HG03469 (cell line): ENCODE measurements around the gene ZP1.
"Not testable (repeated sequence)": the region's sequence is repeated elsewhere in the genome, so short reads cannot be mapped to it uniquely, and the experiment has no call there.

ENCODE experiments used
- ATAC-seq: cut with Tn5 transposase; IDR thresholded peaks from one replicate; pipeline ENCODE4 v1.9.1; 2021; ENCODE audit warnings: mild to moderate bottlenecking, moderate library complexity, moderate number of reproducible peaks; ENCODE audit not compliant: unreplicated experiment

ZP1 gene, protein sequence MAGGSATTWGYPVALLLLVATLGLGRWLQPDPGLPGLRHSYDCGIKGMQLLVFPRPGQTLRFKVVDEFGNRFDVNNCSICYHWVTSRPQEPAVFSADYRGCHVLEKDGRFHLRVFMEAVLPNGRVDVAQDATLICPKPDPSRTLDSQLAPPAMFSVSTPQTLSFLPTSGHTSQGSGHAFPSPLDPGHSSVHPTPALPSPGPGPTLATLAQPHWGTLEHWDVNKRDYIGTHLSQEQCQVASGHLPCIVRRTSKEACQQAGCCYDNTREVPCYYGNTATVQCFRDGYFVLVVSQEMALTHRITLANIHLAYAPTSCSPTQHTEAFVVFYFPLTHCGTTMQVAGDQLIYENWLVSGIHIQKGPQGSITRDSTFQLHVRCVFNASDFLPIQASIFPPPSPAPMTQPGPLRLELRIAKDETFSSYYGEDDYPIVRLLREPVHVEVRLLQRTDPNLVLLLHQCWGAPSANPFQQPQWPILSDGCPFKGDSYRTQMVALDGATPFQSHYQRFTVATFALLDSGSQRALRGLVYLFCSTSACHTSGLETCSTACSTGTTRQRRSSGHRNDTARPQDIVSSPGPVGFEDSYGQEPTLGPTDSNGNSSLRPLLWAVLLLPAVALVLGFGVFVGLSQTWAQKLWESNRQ

DNA sequence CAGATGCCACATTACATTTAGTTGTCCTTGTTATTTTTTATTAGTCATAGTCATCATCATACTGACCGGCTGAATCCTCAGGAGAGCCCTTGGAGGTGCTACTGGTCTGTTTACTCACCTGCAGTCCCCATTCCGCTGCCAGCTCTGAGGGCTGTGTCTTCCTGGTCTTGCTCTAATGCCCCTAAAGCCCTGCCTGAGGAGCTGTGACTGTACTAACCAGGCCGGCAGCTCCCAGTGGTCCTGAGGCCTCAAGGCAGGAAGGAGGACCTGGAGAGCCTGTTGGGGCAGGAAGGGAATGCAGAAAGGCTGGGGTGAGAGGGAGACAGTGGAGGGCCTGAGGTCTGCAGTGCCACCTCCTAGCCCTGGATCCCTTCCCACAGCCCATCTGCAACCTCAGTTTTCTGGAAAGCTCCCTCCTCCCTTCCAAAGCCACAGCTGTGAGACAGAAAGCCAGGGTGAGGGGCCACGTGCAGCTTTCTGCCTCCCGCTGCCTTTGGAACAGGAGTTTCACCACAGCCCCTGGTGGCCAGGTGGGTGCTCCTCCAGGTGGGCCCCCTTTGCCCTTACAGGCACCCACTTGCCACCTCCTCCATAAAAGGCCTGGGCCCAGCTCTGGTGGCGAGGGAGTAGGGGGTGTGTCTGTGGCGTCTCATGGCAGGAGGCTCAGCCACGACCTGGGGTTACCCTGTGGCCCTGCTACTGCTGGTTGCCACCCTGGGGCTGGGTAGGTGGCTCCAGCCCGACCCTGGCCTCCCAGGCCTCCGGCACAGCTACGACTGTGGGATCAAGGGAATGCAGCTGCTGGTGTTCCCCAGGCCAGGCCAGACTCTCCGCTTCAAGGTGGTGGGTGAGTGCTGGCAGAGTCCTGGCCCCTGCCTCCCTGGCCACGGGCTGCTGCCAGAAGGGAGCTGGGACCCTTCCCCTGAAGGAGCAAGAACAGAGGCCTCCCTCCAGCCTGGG is at the start of gene ZP1:
TSS of gene ZP1 (plus strand) at position 632 of the 960 bp plus-strand sequence. CDS start at position 652, 20 bp downstream.
- ATAC-seq, result no peak

DNA sequence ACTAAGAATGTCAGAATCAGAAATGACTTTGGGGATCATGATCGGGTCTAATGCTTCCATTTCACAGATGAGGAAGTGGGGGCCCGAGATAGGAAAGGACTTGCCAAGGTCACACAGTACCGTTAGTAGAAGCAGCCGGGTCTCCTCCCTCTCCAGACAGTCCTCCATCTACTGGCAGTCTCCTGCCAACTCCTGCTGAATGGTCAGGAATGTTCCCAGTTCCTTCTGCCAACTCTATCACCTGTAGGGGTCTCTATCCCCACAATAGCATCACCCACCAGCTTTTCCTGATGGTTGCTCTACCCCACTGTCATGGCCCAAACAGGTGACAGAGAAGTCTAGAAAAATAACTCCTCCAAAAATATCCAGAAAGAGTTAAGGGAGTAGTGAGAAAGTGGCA is 49.3 kb upstream of the ZP1 start:
- ATAC-seq, result no peak

DNA sequence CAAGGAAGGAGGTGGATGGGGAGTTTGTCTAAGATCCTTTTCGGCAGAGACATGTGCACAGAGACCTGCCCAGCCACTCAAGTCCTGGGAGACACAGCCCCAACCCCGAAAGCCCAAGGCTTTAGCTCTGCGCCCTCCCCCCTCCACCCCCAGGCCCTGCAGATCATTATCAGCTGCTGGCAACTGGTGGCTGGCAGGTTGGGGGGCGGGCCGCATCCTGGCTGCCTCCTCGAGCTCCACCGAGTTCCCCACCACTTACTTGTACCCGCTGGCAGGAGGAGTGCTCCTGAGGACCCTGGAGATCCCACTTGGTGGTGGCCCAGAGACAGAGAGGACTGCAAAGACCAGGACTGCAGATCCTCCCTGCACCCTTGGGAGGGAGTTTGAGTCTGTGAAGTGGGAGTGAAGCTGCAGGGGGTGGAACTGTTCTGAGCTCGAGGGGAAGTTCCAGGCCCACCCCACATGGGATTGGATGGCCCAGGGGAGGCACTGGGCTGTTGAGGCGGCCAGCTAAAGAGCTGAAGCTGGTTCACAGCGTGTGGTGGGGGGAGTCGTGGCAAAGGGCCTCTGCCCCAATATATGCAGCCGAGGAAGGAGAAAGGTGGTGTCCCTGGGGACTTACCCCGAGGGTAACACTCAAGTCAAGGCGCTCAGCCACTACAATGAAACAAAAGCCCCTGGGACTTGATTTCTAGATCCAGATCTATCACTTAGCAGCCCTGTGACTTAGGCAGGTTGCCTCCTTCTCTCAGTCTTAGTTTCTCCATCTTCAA is 45.3 kb upstream of the ZP1 start:
- ATAC-seq, result no peak

DNA sequence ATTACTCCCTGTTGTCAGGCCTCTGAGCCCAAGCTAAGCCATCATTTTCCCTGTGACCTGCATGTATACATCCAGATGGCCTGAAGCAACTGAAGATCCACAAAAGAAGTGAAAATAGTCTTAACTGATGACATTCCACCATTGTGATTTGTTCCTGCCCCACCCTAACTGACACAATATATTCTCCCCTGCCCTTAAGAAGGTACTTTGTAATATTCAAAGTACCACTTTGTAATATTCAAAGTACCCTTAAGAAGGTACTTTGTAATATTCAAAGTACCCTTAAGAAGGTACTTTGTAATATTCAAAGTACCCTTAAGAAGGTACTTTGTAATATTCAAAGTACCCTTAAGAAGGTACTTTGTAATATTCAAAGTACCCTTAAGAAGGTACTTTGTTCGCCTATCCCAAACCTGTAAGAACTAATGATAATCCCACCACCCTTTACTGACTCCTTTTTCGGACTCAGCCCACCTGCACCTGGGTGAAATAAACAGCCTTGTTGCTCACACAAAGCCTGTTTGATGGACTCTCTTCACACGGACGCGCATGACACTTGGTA is 43.5 kb upstream of the ZP1 start:
- ATAC-seq, result not testable (repeated sequence)

DNA sequence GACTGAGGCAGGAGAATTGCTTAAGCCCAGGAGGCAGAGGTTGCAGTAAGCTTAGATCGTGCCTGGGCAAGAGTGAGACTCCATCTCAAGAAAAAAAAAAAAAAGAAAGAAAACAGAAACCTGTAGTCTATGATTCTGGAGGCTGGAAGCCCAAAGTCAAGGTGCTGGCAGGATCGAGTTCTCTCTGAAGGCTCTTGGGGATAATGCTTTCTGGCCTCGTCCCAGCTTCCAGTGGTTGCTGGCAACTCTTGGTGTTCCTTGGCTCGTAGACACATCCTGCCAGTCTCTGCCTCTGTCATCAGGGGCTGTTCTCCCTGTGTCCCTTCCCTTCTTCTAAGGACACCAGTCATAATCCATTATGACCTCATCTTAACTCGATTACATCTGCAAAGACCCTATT is 42.2 kb upstream of the ZP1 start:
- ATAC-seq, result no peak

DNA sequence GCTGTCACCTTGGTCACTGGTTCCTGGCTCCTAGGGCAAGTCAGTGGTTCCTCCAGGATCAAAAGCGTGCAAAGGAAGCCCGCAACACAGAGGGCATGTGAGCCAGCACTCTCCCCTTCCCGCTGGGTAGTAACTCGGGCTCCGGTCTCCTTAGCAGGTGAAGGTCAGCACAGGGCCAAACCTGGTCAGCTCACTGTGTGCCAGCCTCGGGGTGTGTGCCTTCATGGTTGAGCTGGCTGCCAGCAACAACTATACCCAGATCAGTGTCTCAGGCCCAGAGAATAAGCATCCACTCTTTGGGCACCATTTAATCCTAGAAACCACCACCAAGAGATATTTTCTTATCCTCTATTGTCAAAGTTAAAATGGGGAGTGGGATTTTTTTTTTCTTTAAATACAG is 41.6 kb upstream of the ZP1 start:
- ATAC-seq, result no peak

DNA sequence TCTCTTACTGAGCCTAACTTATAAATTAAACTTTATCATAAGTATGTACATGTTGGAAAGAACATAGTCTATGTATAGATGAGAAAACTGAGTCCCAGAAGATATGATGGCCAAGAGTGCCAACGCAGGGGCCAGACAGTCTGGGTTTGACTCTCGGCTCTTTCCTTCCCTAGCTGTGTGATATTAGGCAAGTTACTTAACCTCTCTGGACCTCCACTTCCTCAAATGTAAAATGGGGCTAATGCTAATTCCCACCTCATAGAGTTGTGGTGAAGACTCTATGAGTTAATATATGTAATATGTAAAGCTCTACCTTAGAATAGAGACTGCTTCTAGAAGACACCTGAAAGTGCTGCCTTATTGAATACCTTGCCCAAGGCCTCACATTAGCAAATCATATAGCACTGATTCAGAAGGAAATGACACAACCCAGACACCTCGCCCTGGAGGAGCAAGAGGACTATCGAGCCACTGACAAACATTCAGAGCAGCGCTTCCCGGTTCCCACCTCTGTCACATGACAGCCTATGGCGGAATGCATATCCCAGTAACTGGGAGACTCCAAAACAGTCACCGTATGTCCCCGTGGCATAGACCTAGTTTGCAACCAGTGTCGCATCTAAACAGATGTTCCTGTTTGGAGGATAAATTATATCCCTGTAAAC is 36.7 kb upstream of the ZP1 start:
- no peak for ATAC-seq

DNA sequence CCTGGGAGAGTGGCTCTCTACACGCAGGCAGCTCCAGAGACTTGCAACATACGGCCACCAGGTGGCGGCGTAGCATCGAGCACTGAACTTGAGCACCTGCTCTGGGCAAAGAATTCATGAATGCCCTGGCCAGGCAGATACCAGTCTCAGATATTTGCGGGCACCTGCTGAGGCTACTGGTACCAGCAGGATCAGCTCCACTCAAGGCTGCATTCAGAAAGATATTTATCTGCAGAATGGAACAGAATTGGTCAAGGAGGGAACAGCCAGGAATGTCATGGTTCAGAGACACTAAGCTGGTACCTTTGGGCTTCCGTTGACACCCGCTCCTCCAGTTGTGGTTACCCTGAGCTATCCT is 36.2 kb upstream of the ZP1 start:
- no peak for ATAC-seq

DNA sequence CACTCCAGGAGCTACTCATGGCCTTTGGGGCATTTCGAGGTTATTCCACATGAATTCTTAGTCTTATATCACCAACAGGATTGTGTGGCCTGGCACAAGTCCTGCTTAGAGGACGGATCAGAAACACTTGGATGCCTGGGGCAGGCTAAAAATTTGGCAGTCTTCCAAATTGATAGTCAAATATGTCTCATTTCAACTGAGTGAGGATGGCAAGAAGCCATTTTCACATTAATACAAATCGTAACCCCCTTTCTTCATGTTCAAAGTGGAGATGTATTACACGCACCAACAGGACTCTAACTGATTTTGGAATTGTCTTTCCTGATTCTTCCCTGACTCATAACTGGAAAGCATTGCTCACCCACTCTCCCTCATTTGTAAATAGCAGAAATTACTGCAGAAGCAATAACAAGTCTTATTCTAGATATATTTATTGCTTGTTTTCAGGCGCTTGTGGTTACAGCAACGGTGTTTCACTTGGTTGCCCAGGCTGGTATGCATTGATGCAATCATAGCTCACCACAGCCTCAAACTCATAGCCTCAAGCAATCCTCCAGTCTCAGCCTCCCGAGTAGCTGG is 35.8 kb upstream of the ZP1 start:
- ATAC-seq, result no peak

DNA sequence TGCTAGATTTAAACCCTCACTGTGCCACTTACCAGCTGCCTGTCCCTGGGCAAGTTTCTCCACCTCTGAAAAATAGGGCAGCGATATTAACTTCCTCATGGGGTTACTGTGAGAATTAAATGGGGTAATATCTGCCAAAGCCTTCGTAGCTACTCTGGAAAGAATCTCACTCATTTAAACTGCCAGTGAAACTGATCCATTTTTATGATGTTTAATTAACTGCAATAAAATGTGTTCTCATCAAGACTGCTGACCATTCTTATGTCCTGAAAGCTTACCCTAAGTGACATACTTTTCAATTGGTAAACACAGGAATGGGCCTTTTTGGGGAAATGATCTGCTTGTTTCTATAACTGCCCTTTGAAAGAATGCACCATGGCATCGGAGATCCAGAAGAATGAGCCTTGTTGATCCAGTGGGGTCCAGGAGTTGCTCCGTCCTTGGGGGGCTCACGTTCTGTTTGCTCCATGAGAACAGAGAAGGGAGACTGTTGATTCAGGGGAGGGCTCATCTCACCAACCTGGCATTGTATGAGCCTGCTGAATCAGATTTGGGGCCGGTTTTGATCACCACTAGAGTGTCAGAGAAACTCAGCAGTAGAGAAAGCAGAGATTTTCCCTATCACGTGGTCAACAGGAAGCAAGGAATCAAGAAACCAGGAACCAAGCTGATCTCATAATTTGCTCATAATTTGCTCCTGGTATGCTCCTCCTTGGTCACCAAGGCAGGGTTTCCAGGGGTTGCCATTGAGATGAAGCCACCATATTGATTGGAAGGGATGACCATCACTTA is 32.4 kb upstream of the ZP1 start:
- no peak for ATAC-seq

DNA sequence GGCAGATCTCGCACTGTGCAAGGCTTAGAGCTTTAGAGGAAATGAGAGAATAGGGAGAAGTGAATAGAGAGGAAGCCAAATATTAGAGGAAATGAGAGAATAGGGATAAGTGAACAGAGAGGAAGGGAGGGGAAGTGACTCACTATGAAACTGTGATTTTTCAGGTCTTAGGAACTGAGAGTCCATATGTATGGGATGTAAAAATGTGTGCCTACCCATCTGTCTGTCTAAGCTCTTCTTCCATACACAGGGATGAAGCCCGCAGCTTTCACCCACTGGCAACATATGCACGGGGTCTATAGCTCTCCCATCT is 31.9 kb upstream of the ZP1 start:
- no peak for ATAC-seq

DNA sequence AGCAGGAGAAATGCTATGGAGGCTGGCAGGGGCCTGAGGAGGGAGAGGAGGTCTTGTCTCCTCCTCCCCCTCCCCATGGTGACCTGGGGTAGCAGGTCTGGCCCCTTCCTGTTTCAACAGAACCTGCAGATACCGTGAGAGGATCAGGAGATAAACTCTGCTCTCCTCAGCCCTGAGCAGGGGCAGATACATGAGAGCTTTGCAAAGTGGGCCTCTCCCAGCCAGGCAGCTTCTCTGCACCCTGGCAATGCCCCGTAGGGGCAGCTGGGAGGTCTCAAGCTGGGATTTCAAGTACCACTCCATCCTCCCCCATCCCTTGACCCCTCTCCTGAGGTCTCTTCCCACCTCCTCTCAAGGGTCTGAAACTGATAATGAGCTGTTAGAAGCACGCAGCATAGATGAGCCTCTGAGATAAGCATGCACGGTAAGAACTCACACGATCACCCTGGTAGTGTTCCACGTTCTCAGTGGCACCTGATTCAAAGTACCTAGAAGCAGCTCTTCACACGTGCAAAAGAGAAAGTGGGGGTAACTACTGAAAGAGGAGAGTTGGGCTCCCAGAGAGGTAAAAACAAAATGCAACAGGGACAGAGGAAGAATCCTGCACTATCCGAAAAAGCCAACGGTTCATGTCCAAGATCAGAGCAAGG is 30.4 kb upstream of the ZP1 start:
- no peak for ATAC-seq

DNA sequence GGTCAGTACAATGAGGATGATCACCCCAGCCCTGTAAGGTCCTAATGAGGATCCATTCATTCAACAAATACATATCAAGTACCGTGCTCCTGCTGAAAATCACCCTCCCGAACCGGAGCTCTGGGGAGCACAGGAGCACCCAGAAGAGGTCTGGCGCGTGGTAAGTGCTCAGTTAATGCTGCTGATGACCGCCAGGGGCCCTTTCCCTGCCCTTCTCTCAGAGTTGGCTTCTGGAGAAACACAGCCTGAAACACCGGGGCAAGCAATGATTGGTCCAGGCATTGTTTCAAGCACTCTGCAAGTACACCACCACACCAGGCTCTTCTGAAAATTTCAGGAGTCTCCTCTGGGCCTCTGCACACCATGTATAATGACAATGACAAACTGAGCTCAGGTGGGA is 29.2 kb upstream of the ZP1 start:
- ATAC-seq, result no peak

DNA sequence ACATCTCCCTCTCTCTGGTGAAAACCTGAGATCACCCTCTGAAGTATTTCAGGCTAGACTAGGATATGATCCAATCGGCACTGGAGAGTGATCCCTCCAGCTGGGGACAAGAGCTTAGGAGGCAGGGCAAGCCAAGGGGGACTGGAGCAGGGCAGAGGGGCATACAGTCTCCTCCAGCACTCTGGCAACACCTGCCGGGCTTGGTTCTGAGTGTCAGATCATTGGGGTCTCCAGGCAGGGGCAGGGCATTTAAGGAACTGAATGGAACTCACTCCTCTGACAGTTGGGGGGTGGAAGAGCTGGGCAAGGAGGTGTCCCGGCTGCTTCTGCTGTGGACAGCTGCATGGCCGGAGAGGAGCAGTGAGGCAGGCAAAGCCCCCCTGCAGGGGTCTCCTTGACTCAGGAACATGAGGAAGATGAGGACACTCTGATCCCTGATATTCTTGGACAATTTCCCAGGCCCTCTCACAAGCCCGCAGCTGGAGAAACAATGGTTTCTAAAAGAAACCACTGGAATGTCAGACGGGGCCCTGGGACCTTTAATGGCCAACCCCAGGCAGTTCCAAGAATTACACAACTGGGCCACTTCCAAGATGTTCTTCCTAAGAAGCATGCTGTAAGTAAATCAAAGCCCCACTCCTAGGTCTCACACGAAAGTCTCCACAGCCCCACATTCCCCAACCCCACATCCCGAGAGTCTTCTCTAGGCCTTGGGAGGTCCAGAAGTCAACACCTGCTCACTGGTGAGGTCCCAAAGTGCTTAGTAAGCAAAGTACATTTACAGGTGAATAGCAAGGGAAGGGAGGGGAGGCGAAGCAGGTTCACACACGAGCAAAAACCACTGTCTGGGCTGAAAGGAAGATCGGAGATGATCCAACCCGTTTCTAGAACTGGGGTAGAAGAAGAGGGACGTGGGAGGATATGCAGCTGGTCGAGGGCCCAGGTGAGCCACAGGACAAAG is 26.6 kb upstream of the ZP1 start:
- no peak for ATAC-seq

DNA sequence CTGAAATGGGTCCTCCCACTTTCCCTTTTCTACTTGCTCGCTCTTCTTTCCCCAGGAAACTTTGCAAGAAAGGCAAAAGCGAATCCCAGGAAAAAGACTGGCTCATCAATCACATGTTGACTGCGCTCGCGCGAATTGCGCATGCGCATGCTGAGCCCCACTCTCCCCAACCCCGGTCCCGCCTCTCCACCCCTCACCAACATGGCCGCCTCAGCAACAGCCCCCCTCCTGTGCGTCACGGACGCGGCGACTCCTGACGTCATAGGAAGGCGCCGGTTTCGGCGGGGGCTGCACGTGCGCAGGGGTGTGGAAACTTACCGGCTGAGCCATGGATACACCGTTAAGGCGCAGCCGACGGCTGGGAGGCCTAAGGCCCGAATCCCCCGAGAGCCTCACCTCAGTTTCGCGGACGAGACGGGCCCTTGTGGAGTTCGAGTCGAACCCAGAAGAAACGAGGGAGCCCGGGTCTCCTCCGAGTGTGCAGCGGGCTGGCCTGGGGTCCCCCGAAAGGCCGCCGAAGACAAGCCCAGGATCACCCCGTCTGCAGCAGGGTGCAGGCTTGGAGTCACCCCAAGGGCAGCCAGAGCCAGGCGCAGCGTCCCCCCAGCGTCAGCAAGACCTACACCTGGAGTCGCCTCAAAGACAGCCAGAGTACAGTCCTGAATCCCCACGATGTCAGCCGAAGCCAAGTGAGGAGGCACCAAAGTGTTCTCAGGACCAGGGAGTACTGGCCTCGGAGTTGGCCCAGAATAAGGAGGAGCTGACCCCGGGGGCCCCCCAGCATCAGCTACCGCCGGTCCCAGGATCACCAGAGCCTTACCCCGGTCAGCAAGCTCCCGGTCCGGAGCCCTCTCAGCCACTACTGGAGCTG is 25.3 kb upstream of the ZP1 start, which contains the start of gene CCDC86:
TSS of gene CCDC86 (plus strand) at position 317 of the 871 bp plus-strand sequence. CDS start at position 329, 12 bp downstream.
- ATAC-seq, result peak; percentile 49
